Gastrocnemius medialis (tissue), 4 donors: Measurements from ENCODE around the gene PLEKHG4.

Experiments
- CTCF ChIP-seq, 5 experiments: fragments of 450-650 bp in 3 of 5; fragments of 200-600 bp in 2 of 5; sonication (generic) in 2 of 5; IDR thresholded peaks in 4 of 5; conservative IDR thresholded peaks in 1 of 5; 1 replicate in 4 of 5; 2 replicates in 1 of 5; pipeline ENCODE4 v1.5.1; 2016 to 2019; ENCODE audit warnings: antibody characterized with exemption in 5 of 5, mild to moderate bottlenecking in 3 of 5, moderate library complexity in 3 of 5
- POLR2A ChIP-seq, 2 donors: fragments of 450-650 bp; IDR thresholded peaks; one replicate each; pipeline ENCODE4 v1.6.1; 2017; ENCODE audit warnings: antibody characterized with exemption in 2 of 2, mild to moderate bottlenecking in 2 of 2, moderate library complexity in 2 of 2

- TF ChIP-seq POLR2A (IDR thresholded peaks at IDR 0.05) (no peak), CTCF (IDR thresholded peaks at IDR 0.05 in 4 of 5, conservative IDR thresholded peaks at IDR 0.05 in 1 of 5) (no peak)
Measured at GRCh38 chr16:67296420-67296819, 17.1 kb downstream of the PLEKHG4 start.
